ENCODE measurements around the gene TFAP2D.

TFAP2D gene

GRCh38 chr6:50699051-50699775, 14.1 kb upstream of the TFAP2D start:
- no peak for TF ChIP-seq CTCF (IDR thresholded peaks at IDR 0.05; ENCODE audit: low read depth, low read length)
- DNase-seq (ENCODE audit: extremely low read depth, low read depth) = no peak

- DNase-seq (ENCODE audit: extremely low read depth, low read depth) = no peak
- no peak for TF ChIP-seq CTCF (IDR thresholded peaks at IDR 0.05; ENCODE audit: low read depth, low read length)
These were observed 6.8 kb upstream of the TFAP2D start for GRCh38 chr6:50706575-50706974.

GRCh38 chr6:50707191-50707590, 6.1 kb upstream of the TFAP2D start:
- DNase-seq (ENCODE audit: extremely low read depth, low read depth) = no peak
- no peak for TF ChIP-seq CTCF (IDR thresholded peaks at IDR 0.05; ENCODE audit: low read depth, low read length)

GRCh38 chr6:50707652-50708300, 5.5 kb upstream of the TFAP2D start:
- TF ChIP-seq CTCF (IDR thresholded peaks at IDR 0.05; ENCODE audit: low read depth, low read length) = no peak
- no peak for DNase-seq (ENCODE audit: extremely low read depth, low read depth)

GRCh38 chr6:50708664-50709365, 4.5 kb upstream of the TFAP2D start:
- no peak for DNase-seq (ENCODE audit: extremely low read depth, low read depth)

GRCh38 chr6:50709366-50709734, 4.0 kb upstream of the TFAP2D start:
- TF ChIP-seq CTCF (IDR thresholded peaks at IDR 0.05; ENCODE audit: low read depth, low read length) = no peak

More at GRCh38 chr6:50708664-50709365, 4.5 kb upstream of the TFAP2D start:
- TF ChIP-seq CTCF (IDR thresholded peaks at IDR 0.05; ENCODE audit: low read depth, low read length) = no peak

GRCh38 chr6:50711686-50712085, 1.6 kb upstream of the TFAP2D start:
- no peak for TF ChIP-seq CTCF (IDR thresholded peaks at IDR 0.05; ENCODE audit: low read depth, low read length)
- no peak for DNase-seq (ENCODE audit: extremely low read depth, low read depth)

More at GRCh38 chr6:50709366-50709734, 4.0 kb upstream of the TFAP2D start:
- DNase-seq (ENCODE audit: extremely low read depth, low read depth) = no peak

All from AG09319 (cell line).